ACC112 (cell line): Measurements from ENCODE around the gene CYP2D6.
"Not testable (repeated sequence)": the region's sequence is repeated elsewhere in the genome, so short reads cannot be mapped to it uniquely, and the experiment has no call there.

Experiments
- H2AFZ ChIP-seq: fragments of 200-600 bp; sonication (generic); one replicate; pipeline ENCODE4 v1.6.0; 2017; ENCODE audit warnings: antibody characterized with exemption, low read length; ENCODE audit not compliant: unreplicated experiment
- H3K27ac ChIP-seq: fragments of 200-600 bp; sonication (generic); 2 replicates; pipeline ENCODE4 v1.5.1; 2014; ENCODE audit warnings: low read depth, mild to moderate bottlenecking, antibody characterized with exemption, low read length, moderate library complexity
- H3K27me3 ChIP-seq: fragments of 200-600 bp; sonication (generic); 2 replicates; pipeline ENCODE4 v1.6.1; 2014; ENCODE audit warnings: mild to moderate bottlenecking, antibody characterized with exemption, low read length, moderate library complexity, mixed read lengths; ENCODE audit not compliant: insufficient read depth
- H3K36me3 ChIP-seq: fragments of 200-600 bp; sonication (generic); 2 replicates; pipeline ENCODE4 v1.6.1; 2016; ENCODE audit warnings: mild to moderate bottlenecking, antibody characterized with exemption, low read length, moderate library complexity, mixed read lengths; ENCODE audit not compliant: insufficient read depth
- H3K4me1 ChIP-seq: fragments of 200-600 bp; sonication (generic); one replicate; pipeline ENCODE4 v1.6.1; 2016; ENCODE audit warnings: low read length, mixed read lengths; ENCODE audit not compliant: insufficient read depth, unreplicated experiment, control insufficient read depth
- H3K4me3 ChIP-seq: fragments of 200-600 bp; sonication (generic); 2 replicates; pipeline ENCODE4 v1.5.1; 2014; ENCODE audit warnings: mild to moderate bottlenecking, low read depth, low read length
- H3K79me2 ChIP-seq: fragments of 200-600 bp; sonication (generic); one replicate; pipeline ENCODE4 v1.6.0; 2016; ENCODE audit warnings: low read length; ENCODE audit not compliant: control insufficient read depth, unreplicated experiment, insufficient read depth

CYP2D6 gene

GRCh38 chr22:42156598-42156997 lies 26.0 kb upstream of the CYP2D6 start:
- no peak overlapping the region for H2AFZ ChIP-seq
- no peak overlapping the region for H3K27ac ChIP-seq
- H3K79me2 ChIP-seq, result no peaks in the 10 kb centered on the region
- no peaks in the 10 kb centered on the region for H3K4me1 ChIP-seq
- H3K27me3 ChIP-seq, result no peaks in the 10 kb centered on the region
- no peaks in the 10 kb centered on the region for H3K36me3 ChIP-seq
- H3K4me3 ChIP-seq, result no peak overlapping the region

GRCh38 chr22:42156121-42156520 lies 25.5 kb upstream of the CYP2D6 start:
- no peaks in the 10 kb centered on the region for H3K27me3 ChIP-seq
- H3K4me1 ChIP-seq, result no peaks in the 10 kb centered on the region
- H3K27ac ChIP-seq, result no peak overlapping the region
- no peak overlapping the region for H2AFZ ChIP-seq
- no peaks in the 10 kb centered on the region for H3K79me2 ChIP-seq
- H3K4me3 ChIP-seq, result no peak overlapping the region
- H3K36me3 ChIP-seq, result no peaks in the 10 kb centered on the region

- H3K4me1 ChIP-seq, result no peaks in the 10 kb centered on the region
- H2AFZ ChIP-seq, result no peak overlapping the region
- no peak overlapping the region for H3K4me3 ChIP-seq
- H3K79me2 ChIP-seq, result no peaks in the 10 kb centered on the region
- no peak overlapping the region for H3K27ac ChIP-seq
- no peaks in the 10 kb centered on the region for H3K36me3 ChIP-seq
- H3K27me3 ChIP-seq, result no peaks in the 10 kb centered on the region
Measured at GRCh38 chr22:42155053-42155543, 24.5 kb upstream of the CYP2D6 start.

GRCh38 chr22:42154293-42155052 lies 23.9 kb upstream of the CYP2D6 start:
- H3K36me3 ChIP-seq, result no peaks in the 10 kb centered on the region

GRCh38 chr22:42152661-42153270 lies 22.2 kb upstream of the CYP2D6 start:
- H3K4me1 ChIP-seq, result no peaks in the 10 kb centered on the region
- no peaks in the 10 kb centered on the region for H3K27me3 ChIP-seq
- H3K79me2 ChIP-seq, result no peaks in the 10 kb centered on the region

More at GRCh38 chr22:42154293-42155052, 23.9 kb upstream of the CYP2D6 start:
- Histone ChIP-seq H3K27me3 (no peaks in the 10 kb centered on the region), H3K27ac (no peak overlapping the region), H3K4me3 (no peak overlapping the region), H2AFZ (no peak overlapping the region), H3K4me1 (no peaks in the 10 kb centered on the region), H3K79me2 (no peaks in the 10 kb centered on the region)

GRCh38 chr22:42151924-42152635 lies 21.5 kb upstream of the CYP2D6 start:
- H3K79me2 ChIP-seq, result no peaks in the 10 kb centered on the region
- no peak overlapping the region for H3K27ac ChIP-seq
- no peak overlapping the region for H2AFZ ChIP-seq
- no peak overlapping the region for H3K4me3 ChIP-seq
- H3K4me1 ChIP-seq, result no peaks in the 10 kb centered on the region
- no peaks in the 10 kb centered on the region for H3K27me3 ChIP-seq
- no peaks in the 10 kb centered on the region for H3K36me3 ChIP-seq

More at GRCh38 chr22:42152661-42153270, 22.2 kb upstream of the CYP2D6 start:
- no peak overlapping the region for H2AFZ ChIP-seq
- no peaks in the 10 kb centered on the region for H3K36me3 ChIP-seq
- H3K4me3 ChIP-seq, result no peak overlapping the region
- no peak overlapping the region for H3K27ac ChIP-seq

GRCh38 chr22:42150727-42151590 lies 20.3 kb upstream of the CYP2D6 start:
- no peak overlapping the region for H3K27ac ChIP-seq
- H3K36me3 ChIP-seq, result no peaks in the 10 kb centered on the region
- H3K79me2 ChIP-seq, result no peaks in the 10 kb centered on the region
- H3K4me1 ChIP-seq, result no peaks in the 10 kb centered on the region
- H3K27me3 ChIP-seq, result no peaks in the 10 kb centered on the region
- H2AFZ ChIP-seq, result no peak overlapping the region
- H3K4me3 ChIP-seq, result no peak overlapping the region

- H3K27me3 ChIP-seq, H2AFZ ChIP-seq, H3K4me3 ChIP-seq: not testable (repeated sequence)
Measured at GRCh38 chr22:42149798-42150197, 19.2 kb upstream of the CYP2D6 start.

GRCh38 chr22:42145175-42145574 lies 14.6 kb upstream of the CYP2D6 start:
- Histone ChIP-seq H3K4me3 (no peak overlapping the region), H3K27me3 (no peaks in the 10 kb centered on the region), H3K79me2 (no peaks in the 10 kb centered on the region), H3K36me3 (no peaks in the 10 kb centered on the region), H2AFZ (no peak overlapping the region), H3K4me1 (no peaks in the 10 kb centered on the region), H3K27ac (no peak overlapping the region)

More at GRCh38 chr22:42149798-42150197, 19.2 kb upstream of the CYP2D6 start:
- H3K36me3 ChIP-seq, H3K27ac ChIP-seq, H3K4me1 ChIP-seq, H3K79me2 ChIP-seq: not testable (repeated sequence)
